Measurements from ENCODE around the gene LBX1.

LBX1 gene

DNA sequence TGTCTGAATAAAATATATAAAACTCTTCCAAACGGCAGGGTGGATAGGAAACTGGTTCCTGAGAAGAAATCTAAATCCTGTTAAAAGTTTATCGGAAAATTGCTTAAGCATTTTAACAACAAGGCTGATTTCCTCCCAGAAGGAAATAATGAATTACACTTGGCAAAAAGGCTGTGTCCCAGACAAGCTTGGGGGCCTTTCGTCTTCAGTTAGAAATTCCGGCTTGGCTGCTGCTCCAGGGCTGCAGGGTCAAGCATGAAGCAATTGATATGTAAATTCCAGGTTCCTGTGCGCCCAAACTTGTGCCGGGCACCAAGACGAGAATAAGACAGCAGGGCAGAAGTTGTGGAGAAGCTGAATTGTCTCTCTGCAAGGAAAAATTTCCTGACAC lies 38.0 kb upstream of the LBX1 start:
- TF ChIP-seq, protein P1, sequence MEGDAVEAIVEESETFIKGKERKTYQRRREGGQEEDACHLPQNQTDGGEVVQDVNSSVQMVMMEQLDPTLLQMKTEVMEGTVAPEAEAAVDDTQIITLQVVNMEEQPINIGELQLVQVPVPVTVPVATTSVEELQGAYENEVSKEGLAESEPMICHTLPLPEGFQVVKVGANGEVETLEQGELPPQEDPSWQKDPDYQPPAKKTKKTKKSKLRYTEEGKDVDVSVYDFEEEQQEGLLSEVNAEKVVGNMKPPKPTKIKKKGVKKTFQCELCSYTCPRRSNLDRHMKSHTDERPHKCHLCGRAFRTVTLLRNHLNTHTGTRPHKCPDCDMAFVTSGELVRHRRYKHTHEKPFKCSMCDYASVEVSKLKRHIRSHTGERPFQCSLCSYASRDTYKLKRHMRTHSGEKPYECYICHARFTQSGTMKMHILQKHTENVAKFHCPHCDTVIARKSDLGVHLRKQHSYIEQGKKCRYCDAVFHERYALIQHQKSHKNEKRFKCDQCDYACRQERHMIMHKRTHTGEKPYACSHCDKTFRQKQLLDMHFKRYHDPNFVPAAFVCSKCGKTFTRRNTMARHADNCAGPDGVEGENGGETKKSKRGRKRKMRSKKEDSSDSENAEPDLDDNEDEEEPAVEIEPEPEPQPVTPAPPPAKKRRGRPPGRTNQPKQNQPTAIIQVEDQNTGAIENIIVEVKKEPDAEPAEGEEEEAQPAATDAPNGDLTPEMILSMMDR (conservative IDR thresholded peaks at IDR 0.05; ENCODE audit: low read length): no peak
- no peak overlapping the region for H3K4me3 ChIP-seq (ENCODE audit: low read length)
- DNase-seq (ENCODE audit: low read depth): no peak

DNA sequence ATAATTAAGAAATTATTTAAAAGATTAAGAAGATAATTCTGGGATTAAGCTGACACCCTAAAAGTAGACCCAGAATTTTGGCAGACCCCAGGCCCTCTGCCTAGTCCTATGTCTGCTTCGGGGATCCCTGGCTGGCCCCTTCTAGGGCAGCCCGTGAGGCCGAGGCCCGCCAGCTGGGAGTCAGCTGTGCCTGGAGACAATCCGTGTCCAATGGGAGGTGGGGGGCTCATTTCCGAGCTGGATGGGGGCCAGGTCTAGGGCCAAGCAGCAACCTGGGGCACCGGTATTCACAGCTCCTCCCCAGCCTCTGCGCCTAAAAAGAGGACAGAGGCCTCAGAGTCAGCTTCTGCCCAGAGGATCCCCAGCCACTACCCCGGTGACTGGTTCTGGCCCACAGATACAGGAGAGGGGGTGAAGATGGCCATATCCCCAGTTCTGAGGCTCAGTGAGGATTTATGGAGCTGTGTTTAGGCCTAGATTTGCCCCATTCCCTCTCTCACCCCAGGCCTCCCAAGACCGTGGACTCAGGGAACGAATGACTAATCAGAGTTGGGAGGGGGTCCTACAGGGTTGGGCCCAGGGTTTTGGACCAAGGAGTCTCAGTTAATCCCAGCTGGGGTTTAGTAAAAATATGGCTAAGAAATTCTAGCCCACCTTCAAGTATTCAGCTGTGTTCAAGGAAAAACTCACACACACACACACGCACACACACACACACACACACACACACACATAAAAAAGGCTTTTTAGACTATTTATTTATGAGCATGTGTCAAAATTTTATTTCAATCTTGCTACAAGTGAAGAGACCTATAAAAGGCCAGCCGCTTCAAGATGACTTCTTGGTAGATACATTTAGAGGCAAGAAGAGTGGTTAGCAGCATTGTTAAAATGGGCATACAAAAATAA lies 37.4 kb upstream of the LBX1 start:
- DNase-seq (ENCODE audit: low read depth): no peak
- TF ChIP-seq, protein P1 (conservative IDR thresholded peaks at IDR 0.05; ENCODE audit: low read length): no peak

DNA sequence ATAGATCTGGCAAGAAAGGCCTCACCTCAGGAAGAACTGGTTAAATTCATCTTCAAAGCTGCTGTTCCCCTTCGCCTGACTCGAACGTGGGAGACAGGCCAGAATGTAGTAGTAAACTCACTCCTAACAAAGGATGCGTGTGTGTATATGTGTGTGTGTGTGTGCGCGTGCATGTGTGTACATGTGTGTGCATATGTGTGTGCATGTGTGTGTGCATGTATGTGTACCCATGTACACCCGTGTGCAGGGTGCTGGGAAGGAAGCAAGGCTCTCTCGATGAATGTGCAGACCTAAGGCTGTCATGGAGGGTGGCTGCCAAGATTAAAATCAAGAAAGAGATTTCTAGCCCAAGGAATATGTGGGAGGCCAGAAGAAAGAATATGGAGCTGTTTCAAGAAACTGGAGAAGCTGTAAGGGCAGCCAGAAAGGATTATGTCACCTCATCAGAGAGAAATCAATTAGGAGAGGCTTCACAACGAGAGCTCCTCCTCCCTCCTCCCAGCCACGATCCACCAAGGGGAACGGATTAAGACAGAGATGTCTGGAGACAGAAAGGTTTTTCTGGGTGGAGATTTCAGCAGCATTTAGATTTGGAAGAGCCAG lies 34.0 kb upstream of the LBX1 start:
- TF ChIP-seq, protein P1 (conservative IDR thresholded peaks at IDR 0.05; ENCODE audit: low read length): no peak
- DNase-seq (ENCODE audit: low read depth): no peak
- H3K4me3 ChIP-seq (ENCODE audit: low read length): no peak overlapping the region

More for the DNA sequence above, 37.4 kb upstream of the LBX1 start:
- H3K4me3 ChIP-seq (ENCODE audit: low read length): no peak overlapping the region

DNA sequence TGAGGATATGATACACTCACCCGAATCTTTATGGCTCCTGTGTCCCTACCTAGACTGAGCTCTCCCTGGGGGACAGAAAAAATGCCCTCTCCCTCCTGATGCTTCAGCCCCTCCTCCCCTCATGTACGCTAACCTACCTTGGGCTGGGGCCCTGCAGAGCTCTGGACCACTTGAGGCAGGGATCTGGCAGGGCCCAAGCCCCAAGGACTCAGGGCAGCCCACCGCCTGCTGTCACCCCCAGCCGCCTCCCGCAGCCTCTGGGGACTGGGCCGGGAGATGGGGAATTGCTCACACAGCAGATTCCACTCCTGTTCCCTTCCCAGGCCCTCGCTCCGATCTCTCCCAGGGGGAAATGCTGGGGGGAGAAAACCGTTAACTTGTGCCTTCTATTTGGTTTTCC lies 32.9 kb upstream of the LBX1 start:
- no peak overlapping the region for H3K4me3 ChIP-seq (ENCODE audit: low read length)
- TF ChIP-seq, protein P1 (conservative IDR thresholded peaks at IDR 0.05; ENCODE audit: low read length): no peak
- no peak for DNase-seq (ENCODE audit: low read depth)

DNA sequence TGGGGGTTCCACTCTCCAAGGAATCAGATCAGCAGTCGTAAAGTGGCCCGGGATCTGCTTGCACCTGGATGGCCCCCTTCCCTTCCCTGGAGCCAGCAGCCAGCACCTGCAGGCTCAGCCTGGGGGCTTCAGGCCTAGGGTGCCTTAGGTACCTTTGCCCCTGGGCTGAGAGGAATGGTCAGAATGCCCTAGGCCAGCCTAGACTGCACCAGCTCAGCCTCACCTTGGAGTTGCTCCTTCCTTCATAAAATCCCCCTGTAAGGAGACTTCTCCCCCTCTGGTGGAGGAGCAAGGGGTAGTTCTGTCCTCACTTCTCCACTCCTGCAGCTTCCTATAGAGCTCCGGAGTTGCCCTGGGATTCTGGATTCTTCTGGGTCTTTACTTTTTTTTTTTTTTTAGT lies 32.4 kb upstream of the LBX1 start:
- H3K4me3 ChIP-seq (ENCODE audit: low read length): no peak overlapping the region
- TF ChIP-seq, protein P1 (conservative IDR thresholded peaks at IDR 0.05; ENCODE audit: low read length): no peak
- no peak for DNase-seq (ENCODE audit: low read depth)

DNA sequence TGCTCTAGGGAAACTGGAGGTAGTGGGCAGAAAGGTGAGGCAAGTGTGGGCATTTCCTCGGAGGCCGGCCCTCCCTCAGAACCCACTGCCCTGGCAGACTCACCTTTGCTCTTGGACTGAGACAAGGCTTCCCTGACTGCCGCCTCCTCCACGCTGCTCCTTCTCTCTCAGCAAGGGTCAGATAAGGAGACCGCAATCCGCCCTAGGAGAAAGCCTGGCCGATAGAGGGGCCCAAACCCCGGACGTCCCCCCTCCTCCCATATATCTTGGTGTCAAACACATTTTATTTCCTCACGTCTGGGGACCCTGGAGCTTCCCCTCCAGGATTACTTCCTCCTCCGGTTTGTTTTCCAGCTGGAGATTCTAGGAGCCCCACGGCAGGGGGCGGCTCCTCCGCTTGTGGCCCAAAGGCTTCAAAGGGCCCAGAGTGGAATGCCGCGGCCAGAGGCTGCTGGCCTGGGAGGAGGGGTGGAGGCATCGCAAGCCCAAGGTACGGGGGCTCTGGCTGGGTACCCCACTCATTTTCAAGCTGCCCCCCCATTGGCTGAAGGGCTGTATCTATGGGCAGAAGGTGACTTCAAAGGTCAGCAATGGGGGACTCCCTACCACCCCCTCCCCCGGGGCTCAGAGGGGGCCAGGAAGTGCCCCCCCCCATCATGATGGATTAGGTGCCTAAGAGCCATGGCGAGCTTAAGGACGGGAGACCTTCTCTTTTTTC lies 31.7 kb upstream of the LBX1 start:
- no peak for DNase-seq (ENCODE audit: low read depth)
- TF ChIP-seq, protein P1 (conservative IDR thresholded peaks at IDR 0.05; ENCODE audit: low read length): no peak

More for the DNA sequence above, 31.7 kb upstream of the LBX1 start:
- no peak overlapping the region for H3K4me3 ChIP-seq (ENCODE audit: low read length)

Data from AG10803 (cell line).